ENCODE data around the gene CADPS. TPM values are rescaled to one million over a fixed set of nuclear protein-coding genes. Genes with fewer than 3 reads are reported as not detected.

The CADPS gene
- total and polyA plus RNA-seq, 2 of the 4 experiments (the other 2 are of a cell fraction) = not detected

- DNase-seq = no peak
- TF ChIP-seq, protein P1, sequence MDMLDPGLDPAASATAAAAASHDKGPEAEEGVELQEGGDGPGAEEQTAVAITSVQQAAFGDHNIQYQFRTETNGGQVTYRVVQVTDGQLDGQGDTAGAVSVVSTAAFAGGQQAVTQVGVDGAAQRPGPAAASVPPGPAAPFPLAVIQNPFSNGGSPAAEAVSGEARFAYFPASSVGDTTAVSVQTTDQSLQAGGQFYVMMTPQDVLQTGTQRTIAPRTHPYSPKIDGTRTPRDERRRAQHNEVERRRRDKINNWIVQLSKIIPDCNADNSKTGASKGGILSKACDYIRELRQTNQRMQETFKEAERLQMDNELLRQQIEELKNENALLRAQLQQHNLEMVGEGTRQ (IDR thresholded peaks at IDR 0.05; ENCODE audit: low read depth, low read length) = no peak
- TF ChIP-seq, protein P2, sequence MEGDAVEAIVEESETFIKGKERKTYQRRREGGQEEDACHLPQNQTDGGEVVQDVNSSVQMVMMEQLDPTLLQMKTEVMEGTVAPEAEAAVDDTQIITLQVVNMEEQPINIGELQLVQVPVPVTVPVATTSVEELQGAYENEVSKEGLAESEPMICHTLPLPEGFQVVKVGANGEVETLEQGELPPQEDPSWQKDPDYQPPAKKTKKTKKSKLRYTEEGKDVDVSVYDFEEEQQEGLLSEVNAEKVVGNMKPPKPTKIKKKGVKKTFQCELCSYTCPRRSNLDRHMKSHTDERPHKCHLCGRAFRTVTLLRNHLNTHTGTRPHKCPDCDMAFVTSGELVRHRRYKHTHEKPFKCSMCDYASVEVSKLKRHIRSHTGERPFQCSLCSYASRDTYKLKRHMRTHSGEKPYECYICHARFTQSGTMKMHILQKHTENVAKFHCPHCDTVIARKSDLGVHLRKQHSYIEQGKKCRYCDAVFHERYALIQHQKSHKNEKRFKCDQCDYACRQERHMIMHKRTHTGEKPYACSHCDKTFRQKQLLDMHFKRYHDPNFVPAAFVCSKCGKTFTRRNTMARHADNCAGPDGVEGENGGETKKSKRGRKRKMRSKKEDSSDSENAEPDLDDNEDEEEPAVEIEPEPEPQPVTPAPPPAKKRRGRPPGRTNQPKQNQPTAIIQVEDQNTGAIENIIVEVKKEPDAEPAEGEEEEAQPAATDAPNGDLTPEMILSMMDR (conservative IDR thresholded peaks at IDR 0.05; ENCODE audit: low read depth, low read length) = no peak
- dilution Hi-C loops (cut with HindIII; ENCODE audit: low sequenced_read_pairs, unreplicated experiment) = no loop called here
- no peak overlapping the region for H3K14ac ChIP-seq (replicated peaks; ENCODE audit: low read depth, low read length)
- no peaks in the 10 kb centered on the region for H3K27me3 ChIP-seq (ENCODE audit: control insufficient read depth, insufficient read depth, low read length)
- ChIA-PET CTCF (no interaction called here), POLR2A (ENCODE audit: unreplicated experiment) (no interaction called here)
- no peak overlapping the region for H2AK5ac ChIP-seq (ENCODE audit: low read depth, low read length)
- H2BK120ac ChIP-seq (ENCODE audit: low read depth, low read length) = no peak overlapping the region
- H3K9me3 ChIP-seq (ENCODE audit: control insufficient read depth, insufficient read depth, low read length) = peaks cover 3% of the 10 kb centered on the region; the same call in 1 of the 2 replicates
- intact Hi-C loops (cut with micrococcal nuclease) = no loop called here
- H3K4me3 ChIP-seq (ENCODE audit: insufficient read depth, low read depth, low read length) = no peak overlapping the region
- no peak overlapping the region for H2BK15ac ChIP-seq (ENCODE audit: low read depth, low read length)
- no peak overlapping the region for H3K23ac ChIP-seq (ENCODE audit: low read depth, low read length)
- no TSS peak for BruUV-seq (replicated peaks)
- H3K79me1 ChIP-seq (ENCODE audit: low read depth in 1 of 2, low read length in 2 of 2) = no peaks in the 10 kb centered on the region
- no peak overlapping the region for H2AK9ac ChIP-seq (replicated peaks; ENCODE audit: low read depth, low read length, poor library complexity)
- no peak overlapping the region for H3K27ac ChIP-seq (ENCODE audit: insufficient read depth, low read length)
- no peak overlapping the region for H3K56ac ChIP-seq (ENCODE audit: extremely low read depth, insufficient read depth, low read length)
- no peaks in the 10 kb centered on the region for H4K20me1 ChIP-seq (ENCODE audit: insufficient read depth, low read length)
- H3K9ac ChIP-seq (ENCODE audit: low read depth, low read length) = no peak overlapping the region
- H2AFZ ChIP-seq (replicated peaks; ENCODE audit: low read length, poor library complexity) = no peak overlapping the region
- H3K36me3 ChIP-seq (ENCODE audit: control insufficient read depth, insufficient read depth, low read length) = no peaks in the 10 kb centered on the region
- no peak overlapping the region for H2BK20ac ChIP-seq (ENCODE audit: low read depth, low read length)
- H4K91ac ChIP-seq (ENCODE audit: insufficient read depth, low read depth, low read length) = no peak overlapping the region
- no peak overlapping the region for H3K18ac ChIP-seq (ENCODE audit: low read depth, low read length)
- WGBS, 2 experiments (ENCODE audit: extremely low coverage in 2 of 2, insufficient read length in 1 of 2) = no CpG with 5 or more reads among the region's 4 CpGs
- peaks cover 9% of the 10 kb centered on the region for H3K4me1 ChIP-seq (ENCODE audit: control insufficient read depth, insufficient read depth, low read length)
- no peaks in the 10 kb centered on the region for H3K9me1 ChIP-seq (ENCODE audit: insufficient read depth, low read length)
- H2BK5ac ChIP-seq (ENCODE audit: low read depth, low read length, poor library complexity, severe bottlenecking) = no peak overlapping the region
- no peak overlapping the region for H4K5ac ChIP-seq (ENCODE audit: low read depth, low read length)
- in situ Hi-C loops (cut with MboI; ENCODE audit: low sequenced_read_pairs) = no loop called here
- H3K4ac ChIP-seq (ENCODE audit: low read depth, low read length) = no peak overlapping the region
- H3K4me2 ChIP-seq (ENCODE audit: low read depth, low read length) = no peak overlapping the region
- no peak for ATAC-seq (ENCODE audit: low read depth)
- no peak overlapping the region for H4K8ac ChIP-seq (ENCODE audit: low read depth in 2 of 2, low read length in 2 of 2)
Observed at GRCh38 chr3:62584636-62585035, 290.6 kb downstream of the CADPS start.
